ENCODE results near the gene ZFYVE28. TPM values are rescaled to one million over a fixed set of nuclear protein-coding genes. Genes with fewer than 3 reads are reported as not detected.

ZFYVE28 gene
- total and polyA plus RNA-seq, 10 of the 15 experiments (the other 5 are each of a cell fraction or from before 2014, with no cell fraction given), result 0.06 to 1.9 (median 0.22) TPM; not detected in 1

GRCh38 chr4:2402048-2402842 is 16.2 kb downstream of the ZFYVE28 start:
- no peak for TF ChIP-seq SIN3A (IDR thresholded peaks at IDR 0.05; ENCODE audit: low read depth, low read length)
- TF ChIP-seq, protein P1, sequence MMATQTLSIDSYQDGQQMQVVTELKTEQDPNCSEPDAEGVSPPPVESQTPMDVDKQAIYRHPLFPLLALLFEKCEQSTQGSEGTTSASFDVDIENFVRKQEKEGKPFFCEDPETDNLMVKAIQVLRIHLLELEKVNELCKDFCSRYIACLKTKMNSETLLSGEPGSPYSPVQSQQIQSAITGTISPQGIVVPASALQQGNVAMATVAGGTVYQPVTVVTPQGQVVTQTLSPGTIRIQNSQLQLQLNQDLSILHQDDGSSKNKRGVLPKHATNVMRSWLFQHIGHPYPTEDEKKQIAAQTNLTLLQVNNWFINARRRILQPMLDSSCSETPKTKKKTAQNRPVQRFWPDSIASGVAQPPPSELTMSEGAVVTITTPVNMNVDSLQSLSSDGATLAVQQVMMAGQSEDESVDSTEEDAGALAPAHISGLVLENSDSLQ (IDR thresholded peaks at IDR 0.05), result peak; percentile 50
- ChIA-PET SMC1A (ENCODE audit: uncharacterized antibody, unreplicated experiment) (interaction anchor here (0.6 to 1.5 kb wide), 5 partner anchors 8 to 677 kb away, joined by 3 to 5 read pairs (median 3); no protein-coding TSS in a partner anchor), POLR2A (interaction anchor here (1.8 kb wide), 1 partner anchor 13 kb away, joined by 7 read pairs; no protein-coding TSS in a partner anchor), CTCF (interaction anchor here (0.6 to 1.1 kb wide), 3 partner anchors 9 to 25 kb away, joined by 3 to 5 read pairs (median 4); no protein-coding TSS in a partner anchor), RAD21 (ENCODE audit: unreplicated experiment) (interaction anchor here (0.7 to 1.6 kb wide), 3 partner anchors 10 to 17 kb away, joined by 3 read pairs; partner anchors contain the start of gene CFAP99)
- FAIRE-seq (peak; percentile 13), DNase-seq (ENCODE audit: low read depth, low spot score) (no peak), ATAC-seq (peak; percentile 68)
- peaks cover 7% of the 10 kb centered on the region for H3K4me1 ChIP-seq (ENCODE audit: control insufficient read depth, insufficient read depth, low read length)
- H4K20me1 ChIP-seq (ENCODE audit: control insufficient read depth, insufficient read depth), result no peaks in the 10 kb centered on the region
- intact Hi-C loops (cut with micrococcal nuclease; ENCODE audit: unreplicated experiment), result no loop called here
- H3K36me3 ChIP-seq (ENCODE audit: control insufficient read depth in 2 of 2, insufficient read depth in 2 of 2, low read length in 1 of 2), result no peaks in the 10 kb centered on the region
- H3K79me2 ChIP-seq (ENCODE audit: control insufficient read depth, insufficient read depth, low read length), result no peaks in the 10 kb centered on the region
- H2AFZ ChIP-seq (ENCODE audit: control insufficient read depth, low read depth, low read length), result no peak overlapping the region
- H3K27ac ChIP-seq (ENCODE audit: control insufficient read depth, insufficient read depth), result no peak overlapping the region
- no peaks in the 10 kb centered on the region for H3K9me3 ChIP-seq (replicated peaks; ENCODE audit: control insufficient read depth, insufficient read depth, low read length)
- peak overlapping the region; percentile 33; the same call in 1 of the 2 replicates for H3K4me2 ChIP-seq (ENCODE audit: control insufficient read depth, insufficient read depth)
- no peak overlapping the region; the same call in 1 of the 2 replicates for H3K9ac ChIP-seq (ENCODE audit: control insufficient read depth, insufficient read depth, low read length)
- BruUV-seq (replicated peaks), result no TSS peak
- WGBS (ENCODE audit: insufficient coverage, insufficient replicate concordance, low lambda C conversion rate, missing lambda C conversion rate), result 12% methylated on average over 27 of the region's 27 CpGs
- peaks cover 4 to 6% of the 10 kb centered on the region in 2 experiments; a peak in 3 of 4 replicates for H3K27me3 ChIP-seq (replicated peaks in 1 of 2; ENCODE audit: control insufficient read depth in 2 of 2, insufficient read depth in 2 of 2, low read length in 1 of 2)
- H3K4me3 ChIP-seq, result no peak overlapping the region
- in situ Hi-C loops (cut with MboI), result no loop called here

GRCh38 chr4:2401610-2401983 is 16.8 kb downstream of the ZFYVE28 start:
- Histone ChIP-seq H4K20me1 (ENCODE audit: control insufficient read depth, insufficient read depth) (no peaks in the 10 kb centered on the region), H3K9ac (ENCODE audit: control insufficient read depth, insufficient read depth, low read length) (no peak overlapping the region), H3K4me3 (no peak overlapping the region), H3K4me1 (ENCODE audit: control insufficient read depth, insufficient read depth, low read length) (peaks cover 7% of the 10 kb centered on the region), H2AFZ (ENCODE audit: control insufficient read depth, low read depth, low read length) (no peak overlapping the region), H3K79me2 (ENCODE audit: control insufficient read depth, insufficient read depth, low read length) (no peaks in the 10 kb centered on the region), H3K27me3 (replicated peaks in 1 of 2; ENCODE audit: control insufficient read depth in 2 of 2, insufficient read depth in 2 of 2, low read length in 1 of 2) (peaks cover 4 to 6% of the 10 kb centered on the region in 2 experiments; a peak in 3 of 4 replicates), H3K4me2 (ENCODE audit: control insufficient read depth, insufficient read depth) (peak overlapping the region; percentile 33; the same call in 1 of the 2 replicates), H3K9me3 (replicated peaks; ENCODE audit: control insufficient read depth, insufficient read depth, low read length) (no peaks in the 10 kb centered on the region), H3K36me3 (ENCODE audit: control insufficient read depth in 2 of 2, insufficient read depth in 2 of 2, low read length in 1 of 2) (no peaks in the 10 kb centered on the region), H3K27ac (ENCODE audit: control insufficient read depth, insufficient read depth) (no peak overlapping the region)
- SMC1A ChIA-PET (ENCODE audit: uncharacterized antibody, unreplicated experiment), result interaction anchor here (0.6 to 1.5 kb wide), 4 partner anchors 11 to 678 kb away, joined by 3 to 5 read pairs (median 3); no protein-coding TSS in a partner anchor
- in situ Hi-C loops (cut with MboI) (no loop called here), intact Hi-C loops (cut with micrococcal nuclease; ENCODE audit: unreplicated experiment) (no loop called here)
- DNase-seq (ENCODE audit: low read depth, low spot score) (no peak), ATAC-seq (no peak), FAIRE-seq (no peak)
- CTCF ChIA-PET, result interaction anchor here (0.9 to 1.1 kb wide), 2 partner anchors 9 to 10 kb away, joined by 4 to 5 read pairs; no protein-coding TSS in a partner anchor
- POLR2A ChIA-PET, result interaction anchor here (1.8 kb wide), 1 partner anchor 13 kb away, joined by 7 read pairs; no protein-coding TSS in a partner anchor
- WGBS (ENCODE audit: insufficient coverage, insufficient replicate concordance, low lambda C conversion rate, missing lambda C conversion rate), result 46% methylated on average over 13 of the region's 15 CpGs
- RAD21 ChIA-PET (ENCODE audit: unreplicated experiment), result interaction anchor here (0.7 to 1.6 kb wide), 2 partner anchors 11 to 18 kb away, joined by 3 read pairs; partner anchors contain the start of gene CFAP99
- no TSS peak for BruUV-seq (replicated peaks)
- TF ChIP-seq SREBF2 (IDR thresholded peaks at IDR 0.05; ENCODE audit: low read length) (no peak), PBX3 (IDR thresholded peaks at IDR 0.05; ENCODE audit: insufficient replicate concordance, low read depth, low read length) (no peak), MXI1 (IDR thresholded peaks at IDR 0.05; ENCODE audit: low read depth, low read length) (no peak), CUX1 (IDR thresholded peaks at IDR 0.05; ENCODE audit: insufficient replicate concordance, low read depth, low read length) (no peak)

All from GM12878 (cell line).